Esophagus muscularis mucosa (tissue), 4 donors: Measurements from ENCODE around the gene MAST4. TPM values are rescaled to one million over a fixed set of nuclear protein-coding genes. Genes with fewer than 3 reads are reported as not detected.
A peak's percentile ranks its signal among the peaks of the same experiment; 100 is the strongest.

ENCODE experiments used
- DNase-seq: peaks from one replicate; pipeline ENCODE4 v3.0.0-alpha.2; 2017; ENCODE audit errors: extremely low spot score
- H3K27ac ChIP-seq, 4 donors: fragments of 200-600 bp; sonication (generic); replicated peaks in 1 of 4; 1 replicate in 3 of 4; 2 replicates in 1 of 4; pipeline ENCODE4 v1.5.1; 2016 to 2019; ENCODE audit warnings: mild to moderate bottlenecking in 1 of 4
- H3K27me3 ChIP-seq, 4 donors: fragments of 200-600 bp; sonication (generic); one replicate each; pipeline versions ENCODE4 v1.5.1 to v1.6.0; 2016 to 2019
- H3K36me3 ChIP-seq, 4 donors: fragments of 200-600 bp; sonication (generic); one replicate each; pipeline ENCODE4 v1.5.1; 2016 to 2019
- H3K4me1 ChIP-seq, 4 donors: fragments of 200-600 bp; sonication (generic); one replicate each; pipeline ENCODE4 v1.5.1; 2016 to 2019
- H3K4me3 ChIP-seq, 4 donors: fragments of 200-600 bp; sonication (generic); 1 replicate in 2 of 4; 2 replicates in 2 of 4; pipeline ENCODE4 v1.5.1; 2016 to 2019; ENCODE audit warnings: mild to moderate bottlenecking in 4 of 4, moderate library complexity in 1 of 4
- H3K9me3 ChIP-seq, 4 donors: fragments of 200-600 bp; sonication (generic); 1 replicate in 3 of 4; 2 replicates in 1 of 4; pipeline ENCODE4 v1.5.1; 2016 to 2019
- EP300 ChIP-seq: sonication (generic); formaldehyde crosslinking; IDR thresholded peaks from one replicate; pipeline ENCODE4 v1.6.1; 2017; ENCODE audit warnings: antibody characterized with exemption
- POLR2A ChIP-seq: fragments of 450-650 bp; IDR thresholded peaks from one replicate; pipeline ENCODE4 v1.6.1; 2017; ENCODE audit warnings: antibody characterized with exemption, moderate library complexity, mild to moderate bottlenecking, low read depth
- POLR2AphosphoS5 ChIP-seq, 2 donors: sonication (generic); formaldehyde crosslinking; IDR thresholded peaks; one replicate each; pipeline ENCODE4 v1.6.1; 2017; ENCODE audit warnings: antibody characterized with exemption in 2 of 2
- WGBS: methylation state at CpG from one replicate; pipeline ENCODE4 v1.1.5; 2018; 5-methylcytosine and 5-hydroxymethylcytosine counted together
- intact Hi-C: fragments of 100-400 bp; cut with DNase I; formaldehyde crosslinking; loops from one replicate; pipeline ENCODE4 v1.15.1; 2023
- total RNA-seq, 4 donors: library from RNA; depleted of rRNA; stranded (reverse); fragments of >200 nt; gene quantifications; one replicate each; pipeline versions ENCODE4 v1.1.0 to v1.2.1, GENCODE V29; 2016
- TF ChIP-seq, protein P1 (sequence below), 3 experiments: fragments of 200-600 bp in 2 of 3; fragments of 450-650 bp in 1 of 3; sonication (generic) in 2 of 3; IDR thresholded peaks; one replicate each; pipeline ENCODE4 v1.5.1; 2017 to 2019; ENCODE audit warnings: antibody characterized with exemption in 3 of 3, mild to moderate bottlenecking in 2 of 3, moderate library complexity in 1 of 3

MAST4 gene
- total RNA-seq, 4 donors from 2014 or later, result 26.2 to 39.7 (median 35.8) TPM

GRCh38 chr5:66979738-66980137 is 383.5 kb downstream of the MAST4 start:
- Histone ChIP-seq H3K27ac (no peak overlapping the region), H3K36me3 (no peaks in the 10 kb centered on the region), H3K4me1 (peaks cover 20 to 25% (median 24%) of the 10 kb centered on the region in 4 donors), H3K9me3 (no peaks in the 10 kb centered on the region), H3K4me3 (no peak overlapping the region), H3K27me3 (no peaks in the 10 kb centered on the region)
- DNase-seq, result no peak
- WGBS, result 76% methylated on average over 3 of the region's 3 CpGs
- intact Hi-C loops, result loop anchor here (10.0 kb wide), 1 partner anchor 165 kb away; no protein-coding TSS in a partner anchor
- TF ChIP-seq POLR2AphosphoS5 (IDR thresholded peaks at IDR 0.05) (no peak), POLR2A (no peak), EP300 (no peak)
- TF ChIP-seq, protein P1, sequence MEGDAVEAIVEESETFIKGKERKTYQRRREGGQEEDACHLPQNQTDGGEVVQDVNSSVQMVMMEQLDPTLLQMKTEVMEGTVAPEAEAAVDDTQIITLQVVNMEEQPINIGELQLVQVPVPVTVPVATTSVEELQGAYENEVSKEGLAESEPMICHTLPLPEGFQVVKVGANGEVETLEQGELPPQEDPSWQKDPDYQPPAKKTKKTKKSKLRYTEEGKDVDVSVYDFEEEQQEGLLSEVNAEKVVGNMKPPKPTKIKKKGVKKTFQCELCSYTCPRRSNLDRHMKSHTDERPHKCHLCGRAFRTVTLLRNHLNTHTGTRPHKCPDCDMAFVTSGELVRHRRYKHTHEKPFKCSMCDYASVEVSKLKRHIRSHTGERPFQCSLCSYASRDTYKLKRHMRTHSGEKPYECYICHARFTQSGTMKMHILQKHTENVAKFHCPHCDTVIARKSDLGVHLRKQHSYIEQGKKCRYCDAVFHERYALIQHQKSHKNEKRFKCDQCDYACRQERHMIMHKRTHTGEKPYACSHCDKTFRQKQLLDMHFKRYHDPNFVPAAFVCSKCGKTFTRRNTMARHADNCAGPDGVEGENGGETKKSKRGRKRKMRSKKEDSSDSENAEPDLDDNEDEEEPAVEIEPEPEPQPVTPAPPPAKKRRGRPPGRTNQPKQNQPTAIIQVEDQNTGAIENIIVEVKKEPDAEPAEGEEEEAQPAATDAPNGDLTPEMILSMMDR (IDR thresholded peaks at IDR 0.05), result no peak

DNA sequence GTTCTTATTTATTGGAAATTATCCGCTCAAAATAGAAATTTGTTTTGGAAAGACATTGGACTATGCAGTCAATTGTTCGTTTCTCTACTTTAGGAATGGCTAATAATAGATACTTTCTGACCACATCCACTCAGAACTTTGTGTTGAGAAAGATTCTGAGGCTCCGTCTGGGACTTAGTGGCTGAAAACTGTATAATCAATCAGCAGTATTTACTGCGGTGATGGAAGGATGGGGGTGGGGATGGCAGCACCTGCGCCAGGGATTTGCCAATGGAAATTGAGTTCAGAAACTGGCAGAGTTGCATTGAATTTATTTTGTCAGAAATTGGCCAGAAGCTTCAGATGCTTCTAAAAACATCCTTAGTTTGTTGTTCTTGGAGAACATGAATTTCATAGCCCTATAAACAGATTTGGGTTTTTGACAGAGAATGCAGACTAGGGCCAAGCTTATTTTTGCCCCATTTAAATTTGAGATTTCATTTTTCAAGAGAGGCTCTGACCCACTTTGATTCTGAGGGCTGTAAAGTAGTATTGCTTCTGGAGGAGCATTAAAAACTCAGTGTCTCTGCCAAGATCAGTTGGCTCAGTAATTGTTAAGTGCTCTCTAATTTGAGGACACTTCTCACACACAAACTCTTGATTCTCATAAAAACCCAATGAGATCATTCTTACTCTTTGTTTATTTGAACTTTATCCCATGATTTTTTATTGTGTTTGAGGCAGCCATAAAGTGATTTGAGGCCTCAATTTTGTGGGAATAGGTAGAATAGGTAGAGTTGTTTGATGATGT is 385.3 kb downstream of the MAST4 start:
- Histone ChIP-seq H3K36me3 (no peaks in the 10 kb centered on the region), H3K4me3 (no peak overlapping the region), H3K27me3 (no peaks in the 10 kb centered on the region), H3K4me1 (peaks cover 26 to 31% (median 29%) of the 10 kb centered on the region in 4 donors), H3K9me3 (no peaks in the 10 kb centered on the region), H3K27ac (peak overlapping the region in 3 of 4 donors; percentile 10 to 54 (median 30))
- DNase-seq, result no peak
- TF ChIP-seq POLR2AphosphoS5 (IDR thresholded peaks at IDR 0.05) (no peak), EP300 (no peak), POLR2A (no peak)
- TF ChIP-seq, protein P1 (IDR thresholded peaks at IDR 0.05), result no peak
- 77% methylated on average over 5 of the region's 5 CpGs for WGBS
- intact Hi-C loops, result loop anchor here (10.0 kb wide), 1 partner anchor 167 kb away; no protein-coding TSS in a partner anchor

- H3K4me1 ChIP-seq, result peaks cover 31 to 34% (median 33%) of the 10 kb centered on the region in 4 donors
- DNase-seq, result no peak
- no peaks in the 10 kb centered on the region for H3K36me3 ChIP-seq
- no peak for TF ChIP-seq POLR2AphosphoS5 (IDR thresholded peaks at IDR 0.05)
- no peak for TF ChIP-seq POLR2A
- no peak for TF ChIP-seq EP300
- TF ChIP-seq, protein P1 (IDR thresholded peaks at IDR 0.05), result no peak
- 82% methylated on average over 4 of the region's 4 CpGs for WGBS
- peak overlapping the region in 3 of 4 donors; percentile 10 to 54 (median 30) for H3K27ac ChIP-seq
- intact Hi-C loops, result loop anchor here (10.0 kb wide), 1 partner anchor 167 kb away; no protein-coding TSS in a partner anchor
- H3K27me3 ChIP-seq, result no peaks in the 10 kb centered on the region
- no peaks in the 10 kb centered on the region for H3K9me3 ChIP-seq
- no peak overlapping the region for H3K4me3 ChIP-seq
Measured at GRCh38 chr5:66982056-66982387, 385.8 kb downstream of the MAST4 start.

DNA sequence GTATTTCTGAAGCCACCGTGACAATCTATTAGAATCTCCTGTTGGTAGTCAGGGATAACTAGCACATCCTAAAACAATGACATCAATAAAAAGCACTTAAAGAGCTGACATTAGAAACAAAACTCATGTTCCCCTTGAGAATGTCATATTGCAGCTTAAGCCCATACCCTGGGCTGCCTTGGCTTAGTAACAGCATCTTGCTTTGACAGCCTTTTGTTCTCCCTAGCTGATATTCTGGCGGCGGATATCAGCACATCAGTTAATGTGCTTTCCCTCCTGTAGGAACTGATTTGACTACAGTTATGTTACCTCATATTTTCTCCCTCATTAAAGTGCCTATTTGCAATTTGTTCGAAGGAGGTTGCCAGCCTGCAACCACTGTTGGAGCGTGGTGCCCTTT is 386.3 kb downstream of the MAST4 start:
- no peaks in the 10 kb centered on the region for H3K9me3 ChIP-seq
- TF ChIP-seq POLR2AphosphoS5 (IDR thresholded peaks at IDR 0.05) (no peak), EP300 (no peak), POLR2A (no peak)
- TF ChIP-seq, protein P1 (IDR thresholded peaks at IDR 0.05), result no peak
- intact Hi-C loops, result loop anchor here (10.0 kb wide), 1 partner anchor 168 kb away; no protein-coding TSS in a partner anchor
- no peaks in the 10 kb centered on the region for H3K36me3 ChIP-seq
- H3K27ac ChIP-seq, result peak overlapping the region in 2 of 4 donors; percentile 30 to 54
- no peak for DNase-seq
- WGBS, result 88% methylated on average over 5 of the region's 5 CpGs
- no peak overlapping the region for H3K4me3 ChIP-seq
- peaks cover 32 to 39% (median 37%) of the 10 kb centered on the region in 4 donors for H3K4me1 ChIP-seq
- H3K27me3 ChIP-seq, result no peaks in the 10 kb centered on the region
